GM21576 (cell line): Measurements from ENCODE around the gene GRM3.

Source experiments
- ATAC-seq: cut with Tn5 transposase; IDR thresholded peaks from one replicate; pipeline ENCODE4 v1.9.1; 2021; ENCODE audit warnings: mild to moderate bottlenecking, moderate library complexity; ENCODE audit not compliant: unreplicated experiment

Gene GRM3

DNA sequence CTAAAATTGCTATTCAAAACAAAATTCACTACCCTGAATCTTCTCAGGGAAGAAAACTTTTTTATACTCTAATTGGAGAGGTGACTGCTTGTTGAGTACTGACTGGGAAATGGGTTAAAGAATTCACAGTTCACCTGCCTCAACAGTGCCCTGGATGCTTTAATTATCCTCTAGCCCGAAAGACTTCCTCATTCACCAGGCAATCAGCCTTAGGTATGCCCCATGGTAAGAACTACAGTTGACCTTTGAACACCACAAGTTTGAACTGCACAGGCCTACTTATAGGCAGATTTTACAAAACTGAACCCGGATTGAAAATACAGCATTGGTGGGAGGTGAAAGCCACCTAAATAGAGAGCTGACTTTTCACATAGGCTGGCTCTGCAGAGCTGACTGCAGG, 240.4 kb downstream of the GRM3 start:
- no peak for ATAC-seq

DNA sequence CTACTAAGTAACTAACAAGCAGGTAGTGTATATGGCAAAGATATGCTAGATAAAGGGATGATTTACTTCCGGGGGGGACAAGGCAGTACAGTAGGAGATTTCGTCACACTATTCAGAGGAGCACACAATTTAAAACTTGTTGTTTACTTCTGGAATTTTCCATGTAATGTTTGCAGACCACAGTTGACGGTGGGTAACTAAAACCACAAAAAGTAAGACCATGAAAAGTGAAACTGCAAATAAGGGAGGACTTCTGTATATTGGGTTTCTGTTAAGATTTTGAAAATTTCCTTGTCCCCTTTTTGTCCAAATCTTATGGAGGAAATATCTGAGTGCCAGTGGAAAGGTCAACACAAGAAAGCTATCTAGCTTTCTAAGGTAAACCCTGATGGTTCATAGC, 245.8 kb downstream of the GRM3 start:
- no peak for ATAC-seq

DNA sequence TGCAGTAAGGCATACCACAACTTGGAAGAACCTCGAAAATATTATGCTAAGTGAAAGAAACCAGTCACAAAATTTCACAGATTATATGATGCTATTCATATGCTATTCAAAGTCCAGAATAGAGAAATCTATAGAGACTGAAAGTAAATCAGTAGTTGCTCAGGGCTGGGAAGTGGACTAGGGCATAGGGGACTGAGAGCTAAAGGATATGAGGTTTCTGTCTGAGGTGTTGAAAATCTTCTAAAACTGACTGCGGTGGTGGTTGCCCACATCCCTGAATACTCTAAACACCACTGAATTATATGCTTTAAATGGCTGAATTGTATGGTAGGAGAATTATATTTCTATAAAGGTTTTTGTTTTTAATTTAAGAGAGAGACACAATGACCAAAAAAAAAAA, 254.5 kb downstream of the GRM3 start:
- no peak for ATAC-seq

DNA sequence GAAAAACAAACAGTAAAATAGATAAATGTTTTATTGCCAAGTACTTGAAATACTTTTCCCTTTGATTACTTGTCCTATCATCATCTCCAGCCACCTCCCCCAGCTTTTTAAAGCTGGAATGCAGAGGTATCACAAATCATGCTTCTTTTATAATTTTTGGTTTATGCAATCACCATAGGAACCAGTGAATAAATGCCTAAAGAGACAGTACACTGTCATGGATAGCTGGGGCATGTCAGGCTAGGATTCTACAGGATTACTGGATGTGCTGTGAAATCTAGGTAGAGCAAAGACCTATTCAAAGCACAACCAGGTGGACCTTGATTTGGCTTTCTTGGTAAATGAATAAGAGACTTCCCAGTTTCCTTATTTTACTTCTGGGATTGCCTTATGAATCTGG, 257.2 kb downstream of the GRM3 start:
- ATAC-seq = no peak

DNA sequence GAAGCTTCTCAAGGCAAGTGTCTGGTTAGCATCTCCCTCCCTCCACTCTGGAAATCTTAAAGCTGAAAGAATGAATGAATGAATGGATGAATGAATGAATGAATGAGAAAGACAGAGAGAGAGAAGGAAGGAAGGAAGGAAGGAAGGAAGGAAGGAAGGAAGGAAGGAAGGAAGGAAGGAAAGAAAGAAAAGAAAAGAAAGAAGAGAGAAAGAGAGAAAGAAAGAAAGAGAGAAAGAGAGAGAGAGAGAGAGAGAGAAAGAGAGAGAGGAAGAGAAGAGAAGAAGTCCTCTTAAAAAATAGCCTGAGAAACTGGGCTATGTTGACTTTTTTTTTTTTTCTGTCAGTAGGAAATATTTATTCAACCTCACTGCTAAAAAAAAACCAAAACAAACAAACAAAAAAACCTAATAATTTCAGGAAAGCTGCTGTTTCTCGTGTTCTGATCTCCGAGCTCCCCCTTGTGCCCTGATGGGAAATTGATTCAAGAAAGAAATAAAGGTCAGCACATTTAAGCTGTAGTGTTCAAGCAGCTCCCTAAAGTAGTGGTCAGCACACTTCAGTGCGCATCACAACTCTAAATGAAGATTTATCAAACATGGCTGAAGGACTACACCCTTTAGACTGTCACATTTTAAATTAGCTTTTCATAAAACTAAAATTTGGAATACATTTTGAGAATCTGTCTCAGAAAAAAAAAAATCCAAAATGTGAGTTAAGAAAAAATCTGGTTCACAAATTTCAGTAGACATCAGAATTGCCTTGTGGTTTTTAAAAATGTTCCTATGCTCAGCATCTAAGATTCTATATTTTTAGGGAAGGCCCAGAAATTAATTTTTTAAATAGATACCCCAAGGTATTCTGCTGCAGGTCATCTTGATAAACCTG, 261.5 kb downstream of the GRM3 start:
- ATAC-seq = peak; percentile 60

DNA sequence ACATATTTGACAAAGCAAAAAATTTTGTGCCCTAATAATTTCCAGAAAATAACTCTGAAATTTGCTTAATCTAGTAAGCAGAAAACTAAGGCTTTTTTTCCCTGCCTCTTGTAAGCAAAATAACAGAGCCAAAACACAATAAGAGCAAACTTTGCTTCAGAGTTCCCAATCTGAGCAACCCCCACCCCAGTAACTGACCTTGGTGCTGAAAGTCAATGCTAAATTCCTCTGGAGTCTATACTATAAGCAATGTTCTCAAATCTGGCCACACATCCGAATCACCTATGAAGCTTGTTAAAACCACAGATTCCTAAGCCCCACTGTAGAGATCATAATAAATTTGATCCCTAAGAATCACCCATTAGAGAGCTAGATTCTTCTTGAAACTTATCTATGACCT, 265.2 kb downstream of the GRM3 start:
- ATAC-seq = no peak

DNA sequence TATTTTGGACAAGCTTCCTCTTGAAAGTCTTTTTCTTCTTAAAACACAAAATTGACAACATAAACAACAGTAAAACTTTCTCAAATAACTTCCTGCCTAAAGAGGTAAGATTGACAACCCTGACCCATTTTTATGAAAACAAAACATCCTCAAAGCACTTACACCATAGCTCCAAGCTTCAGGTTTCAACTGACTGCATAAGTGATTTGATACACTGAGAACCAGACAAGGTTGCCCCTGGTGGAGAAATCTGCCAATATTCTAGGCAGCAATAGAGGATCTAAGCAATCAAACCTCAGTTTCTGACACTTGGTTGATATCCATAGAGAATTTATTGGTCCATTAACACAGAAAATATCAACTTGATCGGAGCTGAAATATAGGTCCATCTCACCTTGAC, 267.9 kb downstream of the GRM3 start:
- peak; percentile 55 for ATAC-seq

DNA sequence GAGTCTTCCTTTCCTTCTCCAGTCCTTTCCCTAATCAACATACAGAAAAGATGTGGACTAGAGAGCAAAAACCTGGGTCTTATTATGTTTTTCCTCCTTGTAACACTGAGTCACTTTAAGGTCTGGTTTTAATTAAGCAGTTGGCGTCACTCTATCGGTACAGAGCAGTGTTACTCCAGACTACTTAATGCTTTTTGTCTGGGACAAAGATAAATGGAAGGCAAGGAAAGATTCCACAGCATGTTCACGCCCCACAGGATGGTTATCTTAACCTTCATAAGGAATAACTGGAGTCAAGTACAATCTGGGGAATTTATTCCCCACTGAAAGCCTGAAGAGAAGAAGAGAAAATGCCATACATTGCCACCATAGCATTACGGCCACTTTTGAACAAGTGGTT, 270.0 kb downstream of the GRM3 start:
- ATAC-seq = no peak
